HL-60 (cell line): ENCODE results near the gene GPR78.
"Not testable (repeated sequence)": the region's sequence is repeated elsewhere in the genome, so short reads cannot be mapped to it uniquely, and the experiment has no call there.

Source experiments
- DNase-seq, 2 experiments: peaks; one replicate each; pipeline ENCODE4 v3.0.0-alpha.2; 2010 to 2020; ENCODE audit warnings: low read depth in 1 of 2, low spot score in 1 of 2
- H3K27ac ChIP-seq: fragments of 250-450 bp; sonication (Bioruptor Pico); replicated peaks from 2 replicates; pipeline ENCODE4 v1.5.1; 2020; ENCODE audit warnings: mild to moderate bottlenecking, moderate library complexity
- H3K27me3 ChIP-seq: fragments of 250-450 bp; sonication (Bioruptor Pico); 2 replicates; pipeline ENCODE4 v1.5.1; 2021; ENCODE audit warnings: mild to moderate bottlenecking, moderate library complexity; ENCODE audit not compliant: insufficient read depth, poor library complexity, severe bottlenecking
- H3K4me3 ChIP-seq: replicated peaks from 2 replicates; pipeline ENCODE4 v1.5.1; 2011; ENCODE audit warnings: mild to moderate bottlenecking, control low read depth, low read length; ENCODE audit not compliant: insufficient read depth
- GABPA ChIP-seq: IDR thresholded peaks from 2 replicates; pipeline ENCODE4 v1.6.1; 2012; ENCODE audit warnings: low read depth
- POLR2AphosphoS5 ChIP-seq: IDR thresholded peaks from 2 replicates; pipeline ENCODE4 v1.6.1; 2012; ENCODE audit warnings: low read depth
- REST ChIP-seq: IDR thresholded peaks from 2 replicates; pipeline ENCODE4 v1.6.1; 2012; ENCODE audit warnings: low read depth; ENCODE audit not compliant: insufficient replicate concordance
- SPI1 ChIP-seq: IDR thresholded peaks from 2 replicates; pipeline ENCODE4 v1.6.1; 2012; ENCODE audit warnings: low read depth, mild to moderate bottlenecking, borderline replicate concordance
- TF ChIP-seq, protein P1 (sequence below): IDR thresholded peaks from one replicate; pipeline ENCODE4 v1.5.1; 2011; ENCODE audit warnings: low read length, control low read depth, inconsistent platforms; ENCODE audit not compliant: insufficient read depth

Gene GPR78

DNA sequence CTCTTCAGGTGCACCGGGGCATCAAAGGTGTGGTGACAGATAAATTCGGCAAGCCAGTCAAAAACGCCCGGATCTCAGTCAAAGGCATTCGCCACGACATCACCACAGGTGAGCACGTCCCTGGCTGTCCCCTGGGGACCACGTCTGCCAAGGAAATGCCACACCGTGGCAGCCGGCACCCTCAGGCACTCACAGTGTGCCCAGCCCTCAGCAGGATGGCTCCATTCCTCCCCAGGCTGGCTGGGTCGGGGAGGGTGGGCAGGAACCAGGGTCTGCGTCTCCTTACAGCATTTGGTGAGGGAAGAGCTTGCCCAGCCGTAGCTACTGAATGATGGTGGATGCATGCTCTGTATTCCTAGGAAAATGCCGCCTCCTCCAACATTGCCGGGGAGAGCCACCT is 38.2 kb downstream of the GPR78 start:
- no peak overlapping the region for H3K27ac ChIP-seq
- no peak overlapping the region for H3K4me3 ChIP-seq
- no peak for DNase-seq
- TF ChIP-seq GABPA = no peak
- no peak for TF ChIP-seq REST
- no peak for TF ChIP-seq POLR2AphosphoS5
- TF ChIP-seq SPI1 = no peak
- TF ChIP-seq, protein P1, sequence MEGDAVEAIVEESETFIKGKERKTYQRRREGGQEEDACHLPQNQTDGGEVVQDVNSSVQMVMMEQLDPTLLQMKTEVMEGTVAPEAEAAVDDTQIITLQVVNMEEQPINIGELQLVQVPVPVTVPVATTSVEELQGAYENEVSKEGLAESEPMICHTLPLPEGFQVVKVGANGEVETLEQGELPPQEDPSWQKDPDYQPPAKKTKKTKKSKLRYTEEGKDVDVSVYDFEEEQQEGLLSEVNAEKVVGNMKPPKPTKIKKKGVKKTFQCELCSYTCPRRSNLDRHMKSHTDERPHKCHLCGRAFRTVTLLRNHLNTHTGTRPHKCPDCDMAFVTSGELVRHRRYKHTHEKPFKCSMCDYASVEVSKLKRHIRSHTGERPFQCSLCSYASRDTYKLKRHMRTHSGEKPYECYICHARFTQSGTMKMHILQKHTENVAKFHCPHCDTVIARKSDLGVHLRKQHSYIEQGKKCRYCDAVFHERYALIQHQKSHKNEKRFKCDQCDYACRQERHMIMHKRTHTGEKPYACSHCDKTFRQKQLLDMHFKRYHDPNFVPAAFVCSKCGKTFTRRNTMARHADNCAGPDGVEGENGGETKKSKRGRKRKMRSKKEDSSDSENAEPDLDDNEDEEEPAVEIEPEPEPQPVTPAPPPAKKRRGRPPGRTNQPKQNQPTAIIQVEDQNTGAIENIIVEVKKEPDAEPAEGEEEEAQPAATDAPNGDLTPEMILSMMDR = no peak
- H3K27me3 ChIP-seq = no peaks in the 10 kb centered on the region

DNA sequence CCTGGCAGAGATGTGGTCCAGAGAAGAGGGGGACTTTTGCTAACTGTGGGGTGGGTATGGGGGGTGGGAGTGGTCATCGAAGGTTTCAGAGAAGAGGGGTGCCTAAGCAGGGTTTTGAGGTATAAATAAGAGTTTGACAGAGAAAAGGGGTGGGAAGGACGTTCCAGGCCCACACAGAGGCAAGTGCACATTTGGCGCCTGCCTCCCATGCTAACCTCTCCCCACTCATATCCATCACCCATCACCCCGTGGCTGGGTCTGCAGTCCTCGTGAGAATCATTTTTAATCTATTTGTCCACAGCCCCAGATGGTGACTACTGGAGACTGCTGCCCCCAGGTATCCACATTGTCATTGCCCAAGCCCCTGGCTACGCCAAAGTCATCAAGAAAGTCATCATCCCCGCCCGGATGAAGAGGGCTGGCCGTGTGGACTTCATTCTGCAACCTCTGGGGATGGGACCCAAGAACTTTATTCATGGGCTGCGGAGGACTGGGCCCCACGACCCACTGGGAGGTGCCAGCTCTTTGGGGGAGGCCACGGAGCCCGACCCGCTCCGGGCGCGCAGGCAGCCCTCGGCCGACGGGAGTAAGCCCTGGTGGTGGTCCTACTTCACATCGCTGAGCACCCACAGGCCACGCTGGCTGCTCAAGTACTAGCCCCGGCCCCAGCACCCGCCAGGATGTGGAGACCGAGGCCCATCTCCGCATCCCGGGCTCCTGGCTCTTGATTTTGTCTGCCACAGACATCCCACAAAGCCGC is 38.9 kb downstream of the GPR78 start:
- Histone ChIP-seq H3K4me3 (no peak overlapping the region), H3K27ac (no peak overlapping the region), H3K27me3 (no peaks in the 10 kb centered on the region)
- TF ChIP-seq GABPA (no peak), SPI1 (no peak), REST (no peak), POLR2AphosphoS5 (no peak)
- TF ChIP-seq, protein P1 = no peak
- DNase-seq = no peak

DNA sequence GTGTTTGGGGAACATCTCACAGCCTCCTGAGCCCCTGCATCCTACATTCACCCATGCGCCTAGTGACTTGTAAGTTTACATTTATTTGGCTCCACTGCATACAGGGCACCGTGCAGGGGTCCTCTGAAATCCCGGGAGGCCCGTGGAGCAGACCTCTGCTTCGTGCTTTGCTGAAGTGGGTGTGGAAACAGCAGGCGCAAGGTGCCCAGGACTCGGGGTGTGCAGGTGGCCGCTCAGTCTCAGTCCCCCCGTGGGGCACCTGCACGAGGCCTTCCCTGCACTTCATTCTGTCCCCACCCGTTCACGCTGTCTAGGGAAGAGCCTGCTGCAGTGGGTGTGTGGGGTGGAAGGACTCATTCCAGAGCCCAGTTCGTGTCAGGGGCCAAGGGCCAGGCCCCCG is 40.9 kb downstream of the GPR78 start:
- DNase-seq, H3K27me3 ChIP-seq, H3K27ac ChIP-seq, H3K4me3 ChIP-seq: not testable (repeated sequence)

DNA sequence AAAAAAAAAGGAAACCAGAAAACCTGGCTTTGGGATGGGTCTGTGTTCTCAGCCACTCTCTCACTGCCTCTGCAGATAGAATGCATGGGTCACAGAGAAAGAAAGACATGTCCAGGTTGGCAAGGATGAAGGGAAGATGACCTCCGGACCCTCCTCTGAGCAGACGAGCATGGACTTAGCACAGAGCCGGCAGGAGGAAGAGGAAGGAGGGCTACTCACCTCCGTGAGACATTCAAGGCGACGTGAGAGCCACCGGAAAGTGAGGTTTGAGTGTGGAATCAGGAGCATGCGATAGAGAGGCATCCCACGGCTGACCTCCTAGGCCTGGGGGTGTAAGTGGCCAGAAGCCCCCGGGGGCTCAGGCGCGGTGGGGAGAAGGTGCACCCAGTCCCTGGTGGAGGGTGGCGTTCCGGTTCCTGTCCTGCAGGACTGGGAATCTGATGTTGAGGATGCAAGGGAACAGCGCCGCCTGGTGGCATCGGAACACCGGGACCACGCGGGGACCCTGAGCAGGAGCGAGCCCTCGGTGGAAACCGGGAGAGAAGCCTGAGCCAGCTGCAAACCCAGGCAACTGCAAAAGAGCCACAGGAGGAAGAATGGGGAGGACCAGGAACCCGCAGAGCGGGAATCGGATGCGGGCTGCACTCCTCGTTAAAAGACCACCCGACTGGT is 44.5 kb downstream of the GPR78 start:
- H3K27me3 ChIP-seq, H3K27ac ChIP-seq, DNase-seq, H3K4me3 ChIP-seq: not testable (repeated sequence)

GRCh38 chr4:8630240-8630905 is 50.2 kb downstream of the GPR78 start:
- not testable (repeated sequence) for H3K27ac ChIP-seq

DNA sequence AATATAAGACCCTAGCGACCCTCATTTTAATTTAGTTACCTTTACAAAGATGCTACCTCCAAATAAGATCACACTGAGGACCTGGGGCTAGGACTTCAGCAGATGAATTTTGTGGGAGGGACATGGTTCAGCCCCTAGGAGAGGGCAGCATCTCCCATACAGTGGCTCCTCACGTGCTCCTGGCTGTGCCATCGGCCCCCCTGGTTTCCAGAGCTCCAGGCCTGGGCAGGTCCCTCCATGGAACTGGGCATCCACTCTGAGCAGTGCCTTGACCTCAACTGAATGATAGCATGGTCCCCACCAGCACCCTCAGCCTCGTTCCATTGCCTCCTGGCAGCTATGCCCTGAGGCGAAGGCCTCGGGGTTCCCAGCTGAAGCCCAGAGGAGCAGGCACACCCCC is 51.7 kb downstream of the GPR78 start:
- not testable (repeated sequence) for DNase-seq, H3K27ac ChIP-seq, H3K27me3 ChIP-seq, H3K4me3 ChIP-seq

More at GRCh38 chr4:8630240-8630905, 50.2 kb downstream of the GPR78 start:
- not testable (repeated sequence) for H3K4me3 ChIP-seq, H3K27me3 ChIP-seq, DNase-seq

- DNase-seq, H3K27ac ChIP-seq, H3K4me3 ChIP-seq, H3K27me3 ChIP-seq: not testable (repeated sequence)
Observed at GRCh38 chr4:8634773-8635172, 54.6 kb downstream of the GPR78 start.

DNA sequence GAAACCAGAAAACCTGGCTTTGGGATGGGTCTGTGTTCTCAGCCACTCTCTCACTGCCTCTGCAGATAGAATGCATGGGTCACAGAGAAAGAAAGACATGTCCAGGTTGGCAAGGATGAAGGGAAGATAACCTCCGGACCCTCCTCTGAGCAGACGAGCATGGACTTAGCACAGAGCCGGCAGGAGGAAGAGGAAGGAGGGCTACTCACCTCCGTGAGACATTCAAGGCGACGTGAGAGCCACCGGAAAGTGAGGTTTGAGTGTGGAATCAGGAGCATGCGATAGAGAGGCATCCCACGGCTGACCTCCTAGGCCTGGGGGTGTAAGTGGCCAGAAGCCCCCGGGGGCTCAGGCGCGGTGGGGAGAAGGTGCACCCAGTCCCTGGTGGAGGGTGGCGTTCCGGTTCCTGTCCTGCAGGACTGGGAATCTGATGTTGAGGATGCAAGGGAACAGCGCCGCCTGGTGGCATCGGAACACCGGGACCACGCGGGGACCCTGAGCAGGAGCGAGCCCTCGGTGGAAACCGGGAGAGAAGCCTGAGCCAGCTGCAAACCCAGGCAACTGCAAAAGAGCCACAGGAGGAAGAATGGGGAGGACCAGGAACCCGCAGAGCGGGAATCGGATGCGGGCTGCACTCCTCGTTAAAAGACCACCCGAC is 55.8 kb downstream of the GPR78 start:
- not testable (repeated sequence) for H3K27me3 ChIP-seq, DNase-seq, H3K4me3 ChIP-seq

More for the DNA sequence above, 55.8 kb downstream of the GPR78 start:
- not testable (repeated sequence) for H3K27ac ChIP-seq
